Mesothelial cell of epicardium (in vitro differentiated cells): Measurements from ENCODE around the gene NENF. TPM values are rescaled to one million over a fixed set of nuclear protein-coding genes. Genes with fewer than 3 reads are reported as not detected.

Experiments used
- DNase-seq, 2 experiments: peaks; one replicate each; pipeline ENCODE4 v3.0.0; 2021; ENCODE audit warnings: low spot score in 2 of 2; ENCODE audit not compliant: unreplicated experiment in 2 of 2
- H3K27ac Mint-ChIP-seq: 2 replicates; pipeline ENCODE4 v1.8.0; 2021; ENCODE audit warnings: mixed read lengths
- H3K27me3 Mint-ChIP-seq: 2 replicates; pipeline ENCODE4 v1.8.0; 2021; ENCODE audit warnings: low read depth, mixed read lengths
- H3K36me3 Mint-ChIP-seq: 2 replicates; pipeline ENCODE4 v1.8.0; 2021; ENCODE audit warnings: mixed read lengths
- H3K4me1 Mint-ChIP-seq: 2 replicates; pipeline ENCODE4 v1.8.0; 2021; ENCODE audit warnings: mixed read lengths
- H3K4me3 Mint-ChIP-seq: 2 replicates; pipeline ENCODE4 v1.8.0; 2021; ENCODE audit warnings: mild to moderate bottlenecking, moderate library complexity, mixed read lengths
- H3K9me3 Mint-ChIP-seq: 2 replicates; pipeline ENCODE4 v1.8.0; 2021; ENCODE audit warnings: mixed read lengths
- CTCF ChIP-seq: fragments of 200-600 bp; sonication (generic); IDR thresholded peaks from one replicate; pipeline ENCODE4 v1.5.0; 2021; ENCODE audit warnings: antibody characterized with exemption; ENCODE audit not compliant: unreplicated experiment
- total RNA-seq: library from RNA; stranded (reverse); gene quantifications from 3 replicates; pipeline ENCODE4 v1.2.1, GENCODE V29; 2021

Gene NENF
- total RNA-seq, 1 donor from 2014 or later = 39.3 TPM

- Mint-ChIP-seq H3K4me3 (no peak overlapping the region), H3K9me3 (no peaks in the 10 kb centered on the region)
Observed at GRCh38 chr1:212423879-212424278, 8.8 kb upstream of the NENF start.

GRCh38 chr1:212428496-212428895, 4.2 kb upstream of the NENF start:
- DNase-seq = no peak
- Mint-ChIP-seq H3K4me1 (peaks cover 20% of the 10 kb centered on the region), H3K27ac (no peak overlapping the region), H3K27me3 (peaks cover 11% of the 10 kb centered on the region), H3K4me3 (no peak overlapping the region), H3K9me3 (no peaks in the 10 kb centered on the region), H3K36me3 (no peaks in the 10 kb centered on the region)
- no peak for TF ChIP-seq CTCF

More at GRCh38 chr1:212423879-212424278, 8.8 kb upstream of the NENF start:
- H3K27ac Mint-ChIP-seq = no peak overlapping the region
- H3K27me3 Mint-ChIP-seq = peaks cover 16% of the 10 kb centered on the region
- TF ChIP-seq CTCF = no peak
- no peaks in the 10 kb centered on the region for H3K4me1 Mint-ChIP-seq
- no peak for DNase-seq
- H3K36me3 Mint-ChIP-seq = no peaks in the 10 kb centered on the region

GRCh38 chr1:212430416-212430815, 2.3 kb upstream of the NENF start:
- Mint-ChIP-seq H3K9me3 (no peaks in the 10 kb centered on the region), H3K27me3 (no peaks in the 10 kb centered on the region), H3K4me3 (no peak overlapping the region), H3K27ac (no peak overlapping the region), H3K4me1 (peaks cover 20% of the 10 kb centered on the region), H3K36me3 (peaks cover 3% of the 10 kb centered on the region)
- no peak for DNase-seq
- TF ChIP-seq CTCF = no peak

GRCh38 chr1:212430955-212431394, 1.7 kb upstream of the NENF start:
- no peak for DNase-seq
- H3K4me1 Mint-ChIP-seq = peaks cover 20% of the 10 kb centered on the region
- TF ChIP-seq CTCF = no peak
- no peaks in the 10 kb centered on the region for H3K27me3 Mint-ChIP-seq
- peaks cover 3% of the 10 kb centered on the region for H3K36me3 Mint-ChIP-seq
- H3K4me3 Mint-ChIP-seq = no peak overlapping the region
- no peaks in the 10 kb centered on the region for H3K9me3 Mint-ChIP-seq
- no peak overlapping the region for H3K27ac Mint-ChIP-seq

- peaks cover 20% of the 10 kb centered on the region for H3K4me1 Mint-ChIP-seq
- peak overlapping the region; percentile 38 for H3K4me3 Mint-ChIP-seq
- peak overlapping the region; percentile 73 for H3K27ac Mint-ChIP-seq
- no peaks in the 10 kb centered on the region for H3K9me3 Mint-ChIP-seq
- TF ChIP-seq CTCF = no peak
- H3K27me3 Mint-ChIP-seq = no peaks in the 10 kb centered on the region
- no peak for DNase-seq
- peaks cover 3% of the 10 kb centered on the region for H3K36me3 Mint-ChIP-seq
Observed at GRCh38 chr1:212431644-212432043, 1.1 kb upstream of the NENF start.

- H3K36me3 Mint-ChIP-seq = peaks cover 3% of the 10 kb centered on the region
- H3K4me1 Mint-ChIP-seq = peaks cover 20% of the 10 kb centered on the region
- H3K27me3 Mint-ChIP-seq = no peaks in the 10 kb centered on the region
- no peak for DNase-seq
- no peak for TF ChIP-seq CTCF
- peak overlapping the region; percentile 64 for H3K4me3 Mint-ChIP-seq
- H3K9me3 Mint-ChIP-seq = no peaks in the 10 kb centered on the region
- peak overlapping the region; percentile 22 for H3K27ac Mint-ChIP-seq
Observed at GRCh38 chr1:212432272-212432660, 454 bp upstream of the NENF start.
